SK-N-SH treated with all-trans-retinoic acid at 6 μM for 48 hours (cell line): ENCODE results near the gene KLHL21.
"Not testable (repeated sequence)": the region's sequence is repeated elsewhere in the genome, so short reads cannot be mapped to it uniquely, and the experiment has no call there.

Experiments used
- ATAC-seq: fragments of 200-7000 bp; cut with Tn5 transposase; 3 replicates; pipeline ENCODE4 v1.9.1; 2020; ENCODE audit warnings: mild to moderate bottlenecking, moderate library complexity
- ARNTL ChIP-seq: fragments of 450-650 bp; formaldehyde crosslinking; IDR thresholded peaks from 2 replicates; pipeline ENCODE4 v1.5.0; 2020; ENCODE audit warnings: low read depth, mild to moderate bottlenecking, moderate library complexity, borderline replicate concordance
- BACH2 ChIP-seq: fragments of 250-450 bp; sonication (Bioruptor Pico); IDR thresholded peaks from 2 replicates; pipeline ENCODE4 v1.9.0; 2021; ENCODE audit warnings: mild to moderate bottlenecking, borderline replicate concordance
- CSDC2 ChIP-seq: fragments of 250-450 bp; sonication (Bioruptor Pico); IDR thresholded peaks from 2 replicates; pipeline ENCODE4 v1.5.0; 2020; ENCODE audit warnings: mild to moderate bottlenecking, moderate library complexity
- ESRRG ChIP-seq: fragments of 250-450 bp; sonication (Bioruptor Pico); IDR thresholded peaks from 2 replicates; pipeline ENCODE4 v1.6.1; 2021; ENCODE audit warnings: mild to moderate bottlenecking
- GLIS3 ChIP-seq: fragments of 250-450 bp; sonication (Bioruptor Pico); IDR thresholded peaks from 2 replicates; pipeline ENCODE4 v1.5.0; 2020; ENCODE audit warnings: mild to moderate bottlenecking, moderate library complexity
- OSR1 ChIP-seq: fragments of 250-450 bp; sonication (Bioruptor Pico); IDR thresholded peaks from 2 replicates; pipeline ENCODE4 v1.8.0; 2022; ENCODE audit warnings: moderate library complexity, mild to moderate bottlenecking, inconsistent platforms
- PPARA ChIP-seq: fragments of 250-450 bp; sonication (Bioruptor Pico); IDR thresholded peaks from 2 replicates; pipeline ENCODE4 v1.5.0; 2020; ENCODE audit warnings: mild to moderate bottlenecking, borderline replicate concordance
- RARB ChIP-seq: fragments of 250-450 bp; sonication (Bioruptor Pico); IDR thresholded peaks from 2 replicates; pipeline ENCODE4 v1.8.0; 2021; ENCODE audit warnings: mild to moderate bottlenecking, moderate library complexity
- TCF4 ChIP-seq: fragments of 250-450 bp; sonication (Bioruptor Pico); IDR thresholded peaks from 2 replicates; pipeline ENCODE4 v1.8.0; 2021; ENCODE audit warnings: mild to moderate bottlenecking, moderate library complexity, borderline replicate concordance
- TOX ChIP-seq: fragments of 250-450 bp; sonication (Bioruptor Pico); IDR thresholded peaks from 2 replicates; pipeline ENCODE4 v1.8.0; 2021; ENCODE audit warnings: mild to moderate bottlenecking, moderate library complexity, borderline replicate concordance
- ZC3H10 ChIP-seq: fragments of 250-450 bp; sonication (Bioruptor Pico); IDR thresholded peaks from 2 replicates; pipeline ENCODE4 v1.5.1; 2021; ENCODE audit warnings: mild to moderate bottlenecking, moderate library complexity
- ZFP3 ChIP-seq: fragments of 250-450 bp; sonication (Bioruptor Pico); IDR thresholded peaks from 2 replicates; pipeline ENCODE4 v1.5.0; 2020; ENCODE audit warnings: mild to moderate bottlenecking, moderate library complexity
- ZFP30 ChIP-seq: fragments of 450-650 bp; formaldehyde crosslinking; IDR thresholded peaks from 2 replicates; pipeline ENCODE4 v1.5.0; 2022; ENCODE audit warnings: mild to moderate bottlenecking, moderate library complexity
- ZNF565 ChIP-seq: fragments of 450-650 bp; formaldehyde crosslinking; conservative IDR thresholded peaks from 2 replicates; pipeline ENCODE4 v1.5.0; 2020; ENCODE audit warnings: low read depth, mild to moderate bottlenecking, moderate library complexity
- ZNF8 ChIP-seq: fragments of 450-650 bp; formaldehyde crosslinking; IDR thresholded peaks from 2 replicates; pipeline ENCODE4 v1.5.0; 2020; ENCODE audit warnings: mild to moderate bottlenecking, moderate library complexity
- TF ChIP-seq, protein P1 (sequence below): fragments of 250-450 bp; sonication (Bioruptor Pico); IDR thresholded peaks from 2 replicates; pipeline ENCODE4 v1.5.0; 2020; ENCODE audit warnings: mild to moderate bottlenecking, moderate library complexity
- TF ChIP-seq, protein P2 (sequence below): fragments of 250-450 bp; sonication (Bioruptor Pico); IDR thresholded peaks from 2 replicates; pipeline ENCODE4 v1.5.1; 2020; ENCODE audit warnings: low read depth, mild to moderate bottlenecking, moderate library complexity
- TF ChIP-seq, protein P3 (sequence below): fragments of 250-450 bp; sonication (Bioruptor Pico); IDR thresholded peaks from 2 replicates; pipeline ENCODE4 v1.5.1; 2021; ENCODE audit warnings: mild to moderate bottlenecking, moderate library complexity

KLHL21 gene

DNA sequence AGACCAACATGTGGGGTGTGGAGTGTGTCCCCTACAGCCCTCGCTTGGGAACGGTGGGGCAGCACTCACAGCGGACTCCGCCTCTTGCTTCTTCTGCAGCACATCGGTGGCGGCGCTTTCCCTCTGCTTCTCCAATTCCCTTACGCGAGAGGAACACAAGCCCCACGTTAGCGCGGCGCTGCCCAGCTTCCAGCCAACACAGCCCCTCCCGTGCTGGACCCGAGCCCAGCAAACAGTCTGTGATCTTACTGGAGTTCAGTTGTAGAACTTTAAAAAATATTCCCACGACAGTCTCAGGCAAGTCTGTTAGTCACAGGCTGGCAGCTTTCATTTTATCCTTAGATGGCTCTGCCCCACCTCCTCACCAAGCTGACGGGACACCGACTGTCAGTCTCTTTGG is 35.6 kb upstream of the KLHL21 start:
- TF ChIP-seq RARB (CRISPR knock-in tag): no peak
- no peak for ATAC-seq

- no peak for ATAC-seq
- TF ChIP-seq ZNF8 (CRISPR knock-in tag) (no peak), ZNF565 (CRISPR knock-in tag) (no peak), OSR1 (CRISPR knock-in tag) (no peak), ARNTL (no peak), BACH2 (CRISPR knock-in tag) (no peak), ESRRG (CRISPR knock-in tag) (no peak), ZFP30 (CRISPR knock-in tag) (no peak), PPARA (CRISPR knock-in tag) (no peak), ZFP3 (CRISPR knock-in tag) (no peak), TOX (no peak), ZC3H10 (no peak), GLIS3 (CRISPR knock-in tag) (no peak), RARB (CRISPR knock-in tag) (no peak), CSDC2 (no peak)
- TF ChIP-seq, protein P1, sequence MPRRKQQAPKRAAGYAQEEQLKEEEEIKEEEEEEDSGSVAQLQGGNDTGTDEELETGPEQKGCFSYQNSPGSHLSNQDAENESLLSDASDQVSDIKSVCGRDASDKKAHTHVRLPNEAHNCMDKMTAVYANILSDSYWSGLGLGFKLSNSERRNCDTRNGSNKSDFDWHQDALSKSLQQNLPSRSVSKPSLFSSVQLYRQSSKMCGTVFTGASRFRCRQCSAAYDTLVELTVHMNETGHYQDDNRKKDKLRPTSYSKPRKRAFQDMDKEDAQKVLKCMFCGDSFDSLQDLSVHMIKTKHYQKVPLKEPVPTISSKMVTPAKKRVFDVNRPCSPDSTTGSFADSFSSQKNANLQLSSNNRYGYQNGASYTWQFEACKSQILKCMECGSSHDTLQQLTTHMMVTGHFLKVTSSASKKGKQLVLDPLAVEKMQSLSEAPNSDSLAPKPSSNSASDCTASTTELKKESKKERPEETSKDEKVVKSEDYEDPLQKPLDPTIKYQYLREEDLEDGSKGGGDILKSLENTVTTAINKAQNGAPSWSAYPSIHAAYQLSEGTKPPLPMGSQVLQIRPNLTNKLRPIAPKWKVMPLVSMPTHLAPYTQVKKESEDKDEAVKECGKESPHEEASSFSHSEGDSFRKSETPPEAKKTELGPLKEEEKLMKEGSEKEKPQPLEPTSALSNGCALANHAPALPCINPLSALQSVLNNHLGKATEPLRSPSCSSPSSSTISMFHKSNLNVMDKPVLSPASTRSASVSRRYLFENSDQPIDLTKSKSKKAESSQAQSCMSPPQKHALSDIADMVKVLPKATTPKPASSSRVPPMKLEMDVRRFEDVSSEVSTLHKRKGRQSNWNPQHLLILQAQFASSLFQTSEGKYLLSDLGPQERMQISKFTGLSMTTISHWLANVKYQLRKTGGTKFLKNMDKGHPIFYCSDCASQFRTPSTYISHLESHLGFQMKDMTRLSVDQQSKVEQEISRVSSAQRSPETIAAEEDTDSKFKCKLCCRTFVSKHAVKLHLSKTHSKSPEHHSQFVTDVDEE (CRISPR knock-in tag): no peak
Observed at GRCh38 chr1:6637770-6638169, 35.1 kb upstream of the KLHL21 start.

DNA sequence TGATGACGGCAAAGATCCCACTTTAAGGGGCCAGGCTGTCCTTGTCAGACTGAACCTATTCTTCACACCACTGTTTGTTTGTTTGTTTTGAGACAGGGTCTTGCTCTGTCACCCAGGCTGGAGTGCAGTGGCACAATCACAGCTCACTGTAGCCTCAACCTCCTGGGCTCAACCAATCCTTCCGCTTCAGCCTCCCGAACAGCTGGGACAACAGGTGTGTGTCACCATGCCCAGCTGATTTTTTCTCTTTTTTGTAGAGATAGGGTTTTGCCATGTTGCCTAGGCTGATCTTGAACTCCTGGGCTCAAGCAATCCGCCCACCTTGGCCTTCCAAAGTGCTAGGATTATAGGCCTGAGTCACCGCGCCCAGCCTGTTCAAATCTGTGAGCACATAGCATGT is 34.1 kb upstream of the KLHL21 start:
- ATAC-seq: not testable (repeated sequence)

- TF ChIP-seq BACH2 (CRISPR knock-in tag) (no peak), ZFP30 (CRISPR knock-in tag) (no peak), TCF4 (CRISPR knock-in tag) (no peak), CSDC2 (no peak), ESRRG (CRISPR knock-in tag) (no peak), ZNF8 (CRISPR knock-in tag) (no peak), PPARA (CRISPR knock-in tag) (no peak)
- TF ChIP-seq, protein P2, sequence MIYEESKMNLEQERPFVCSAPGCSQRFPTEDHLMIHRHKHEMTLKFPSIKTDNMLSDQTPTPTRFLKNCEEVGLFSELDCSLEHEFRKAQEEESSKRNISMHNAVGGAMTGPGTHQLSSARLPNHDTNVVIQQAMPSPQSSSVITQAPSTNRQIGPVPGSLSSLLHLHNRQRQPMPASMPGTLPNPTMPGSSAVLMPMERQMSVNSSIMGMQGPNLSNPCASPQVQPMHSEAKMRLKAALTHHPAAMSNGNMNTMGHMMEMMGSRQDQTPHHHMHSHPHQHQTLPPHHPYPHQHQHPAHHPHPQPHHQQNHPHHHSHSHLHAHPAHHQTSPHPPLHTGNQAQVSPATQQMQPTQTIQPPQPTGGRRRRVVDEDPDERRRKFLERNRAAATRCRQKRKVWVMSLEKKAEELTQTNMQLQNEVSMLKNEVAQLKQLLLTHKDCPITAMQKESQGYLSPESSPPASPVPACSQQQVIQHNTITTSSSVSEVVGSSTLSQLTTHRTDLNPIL (CRISPR knock-in tag): no peak
- ATAC-seq: no peak
Observed at GRCh38 chr1:6635910-6636760, 33.5 kb upstream of the KLHL21 start.

GRCh38 chr1:6635161-6635909 is 32.7 kb upstream of the KLHL21 start:
- no peak for ATAC-seq
- no peak for TF ChIP-seq ZC3H10
- TF ChIP-seq GLIS3 (CRISPR knock-in tag): no peak
- TF ChIP-seq, protein P3, sequence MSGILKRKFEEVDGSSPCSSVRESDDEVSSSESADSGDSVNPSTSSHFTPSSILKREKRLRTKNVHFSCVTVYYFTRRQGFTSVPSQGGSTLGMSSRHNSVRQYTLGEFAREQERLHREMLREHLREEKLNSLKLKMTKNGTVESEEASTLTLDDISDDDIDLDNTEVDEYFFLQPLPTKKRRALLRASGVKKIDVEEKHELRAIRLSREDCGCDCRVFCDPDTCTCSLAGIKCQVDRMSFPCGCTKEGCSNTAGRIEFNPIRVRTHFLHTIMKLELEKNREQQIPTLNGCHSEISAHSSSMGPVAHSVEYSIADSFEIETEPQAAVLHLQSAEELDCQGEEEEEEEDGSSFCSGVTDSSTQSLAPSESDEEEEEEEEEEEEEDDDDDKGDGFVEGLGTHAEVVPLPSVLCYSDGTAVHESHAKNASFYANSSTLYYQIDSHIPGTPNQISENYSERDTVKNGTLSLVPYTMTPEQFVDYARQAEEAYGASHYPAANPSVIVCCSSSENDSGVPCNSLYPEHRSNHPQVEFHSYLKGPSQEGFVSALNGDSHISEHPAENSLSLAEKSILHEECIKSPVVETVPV (CRISPR knock-in tag): no peak
- no peak for TF ChIP-seq ZFP3 (CRISPR knock-in tag)
- TF ChIP-seq RARB (CRISPR knock-in tag): no peak
- TF ChIP-seq, protein P2 (CRISPR knock-in tag): no peak
- TF ChIP-seq ARNTL: no peak
- no peak for TF ChIP-seq OSR1 (CRISPR knock-in tag)
- TF ChIP-seq ESRRG (CRISPR knock-in tag): no peak
- no peak for TF ChIP-seq PPARA (CRISPR knock-in tag)
- TF ChIP-seq ZNF565 (CRISPR knock-in tag): no peak
- no peak for TF ChIP-seq ZFP30 (CRISPR knock-in tag)
- TF ChIP-seq TOX: no peak
